ENCODE results near the gene GOLGA3.

DNA sequence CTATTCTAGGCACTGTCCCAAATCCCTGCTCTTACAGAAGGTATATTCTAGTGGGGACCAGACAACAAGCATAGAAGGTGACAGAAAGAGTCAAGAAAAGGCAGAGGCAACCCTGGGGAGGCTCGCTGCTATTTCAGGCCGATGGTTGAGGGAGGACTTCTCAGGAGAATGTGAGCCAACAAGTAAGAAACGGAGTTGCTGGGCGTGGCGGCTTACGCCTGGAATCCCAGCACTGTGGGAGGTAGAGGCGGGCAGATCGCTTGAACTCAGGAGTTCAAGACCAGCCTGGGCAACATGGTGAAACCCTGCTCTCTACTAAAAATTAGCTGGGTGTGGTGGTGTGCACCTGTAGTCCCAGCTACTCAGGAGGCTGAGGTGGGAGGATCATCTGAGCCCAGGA lies 4.7 kb upstream of the GOLGA3 start:
- TF ChIP-seq, protein P1, sequence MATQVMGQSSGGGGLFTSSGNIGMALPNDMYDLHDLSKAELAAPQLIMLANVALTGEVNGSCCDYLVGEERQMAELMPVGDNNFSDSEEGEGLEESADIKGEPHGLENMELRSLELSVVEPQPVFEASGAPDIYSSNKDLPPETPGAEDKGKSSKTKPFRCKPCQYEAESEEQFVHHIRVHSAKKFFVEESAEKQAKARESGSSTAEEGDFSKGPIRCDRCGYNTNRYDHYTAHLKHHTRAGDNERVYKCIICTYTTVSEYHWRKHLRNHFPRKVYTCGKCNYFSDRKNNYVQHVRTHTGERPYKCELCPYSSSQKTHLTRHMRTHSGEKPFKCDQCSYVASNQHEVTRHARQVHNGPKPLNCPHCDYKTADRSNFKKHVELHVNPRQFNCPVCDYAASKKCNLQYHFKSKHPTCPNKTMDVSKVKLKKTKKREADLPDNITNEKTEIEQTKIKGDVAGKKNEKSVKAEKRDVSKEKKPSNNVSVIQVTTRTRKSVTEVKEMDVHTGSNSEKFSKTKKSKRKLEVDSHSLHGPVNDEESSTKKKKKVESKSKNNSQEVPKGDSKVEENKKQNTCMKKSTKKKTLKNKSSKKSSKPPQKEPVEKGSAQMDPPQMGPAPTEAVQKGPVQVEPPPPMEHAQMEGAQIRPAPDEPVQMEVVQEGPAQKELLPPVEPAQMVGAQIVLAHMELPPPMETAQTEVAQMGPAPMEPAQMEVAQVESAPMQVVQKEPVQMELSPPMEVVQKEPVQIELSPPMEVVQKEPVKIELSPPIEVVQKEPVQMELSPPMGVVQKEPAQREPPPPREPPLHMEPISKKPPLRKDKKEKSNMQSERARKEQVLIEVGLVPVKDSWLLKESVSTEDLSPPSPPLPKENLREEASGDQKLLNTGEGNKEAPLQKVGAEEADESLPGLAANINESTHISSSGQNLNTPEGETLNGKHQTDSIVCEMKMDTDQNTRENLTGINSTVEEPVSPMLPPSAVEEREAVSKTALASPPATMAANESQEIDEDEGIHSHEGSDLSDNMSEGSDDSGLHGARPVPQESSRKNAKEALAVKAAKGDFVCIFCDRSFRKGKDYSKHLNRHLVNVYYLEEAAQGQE (IDR thresholded peaks at IDR 0.05; ENCODE audit: low read depth), result no peak
- TF ChIP-seq, protein P2, sequence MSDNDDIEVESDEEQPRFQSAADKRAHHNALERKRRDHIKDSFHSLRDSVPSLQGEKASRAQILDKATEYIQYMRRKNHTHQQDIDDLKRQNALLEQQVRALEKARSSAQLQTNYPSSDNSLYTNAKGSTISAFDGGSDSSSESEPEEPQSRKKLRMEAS (IDR thresholded peaks at IDR 0.05), result no peak
